ENCODE results near the gene IGF2. TPM values are rescaled to one million over a fixed set of nuclear protein-coding genes. Genes with fewer than 3 reads are reported as not detected.

The IGF2 gene
- total RNA-seq, 4 donors from 2014 or later: 1.9 to 15.5 (median 9.5) TPM

DNA sequence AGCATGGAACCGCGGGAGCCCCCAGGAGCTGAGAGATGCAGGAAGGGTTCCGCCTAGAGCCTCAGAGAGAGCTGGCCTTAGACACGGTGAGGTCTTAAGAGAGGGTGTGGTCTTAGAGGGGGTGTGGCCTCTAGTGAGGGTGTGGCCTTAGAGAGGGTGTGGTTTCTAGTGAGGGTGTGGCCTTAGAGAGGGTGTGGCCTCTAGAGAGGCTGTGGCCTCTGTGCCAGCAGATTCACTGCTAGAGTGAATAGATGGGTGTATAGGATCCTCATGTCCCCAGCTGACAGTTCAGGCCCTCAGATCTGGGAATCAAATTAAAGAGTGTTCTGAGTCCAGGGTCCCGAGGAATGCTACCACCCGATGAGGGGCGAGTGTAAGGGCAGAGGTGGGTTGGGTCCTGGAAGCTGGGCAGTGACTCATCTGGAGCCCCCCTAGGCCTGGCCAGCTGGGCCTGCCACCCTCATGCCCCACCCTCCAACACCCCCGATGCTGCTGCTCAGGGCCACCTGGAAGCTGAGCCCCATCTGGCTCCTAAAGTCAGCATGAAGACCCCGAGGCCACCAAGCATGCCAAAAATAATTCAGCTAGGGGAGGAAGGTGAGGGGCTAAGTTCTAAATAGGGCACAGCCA lies 49.5 kb downstream of the IGF2 start:
- H3K9me3 ChIP-seq: no peaks in the 10 kb centered on the region
- H3K4me3 ChIP-seq: no peak overlapping the region
- TF ChIP-seq POLR2A (IDR thresholded peaks at IDR 0.05): no peak
- TF ChIP-seq, protein P1, sequence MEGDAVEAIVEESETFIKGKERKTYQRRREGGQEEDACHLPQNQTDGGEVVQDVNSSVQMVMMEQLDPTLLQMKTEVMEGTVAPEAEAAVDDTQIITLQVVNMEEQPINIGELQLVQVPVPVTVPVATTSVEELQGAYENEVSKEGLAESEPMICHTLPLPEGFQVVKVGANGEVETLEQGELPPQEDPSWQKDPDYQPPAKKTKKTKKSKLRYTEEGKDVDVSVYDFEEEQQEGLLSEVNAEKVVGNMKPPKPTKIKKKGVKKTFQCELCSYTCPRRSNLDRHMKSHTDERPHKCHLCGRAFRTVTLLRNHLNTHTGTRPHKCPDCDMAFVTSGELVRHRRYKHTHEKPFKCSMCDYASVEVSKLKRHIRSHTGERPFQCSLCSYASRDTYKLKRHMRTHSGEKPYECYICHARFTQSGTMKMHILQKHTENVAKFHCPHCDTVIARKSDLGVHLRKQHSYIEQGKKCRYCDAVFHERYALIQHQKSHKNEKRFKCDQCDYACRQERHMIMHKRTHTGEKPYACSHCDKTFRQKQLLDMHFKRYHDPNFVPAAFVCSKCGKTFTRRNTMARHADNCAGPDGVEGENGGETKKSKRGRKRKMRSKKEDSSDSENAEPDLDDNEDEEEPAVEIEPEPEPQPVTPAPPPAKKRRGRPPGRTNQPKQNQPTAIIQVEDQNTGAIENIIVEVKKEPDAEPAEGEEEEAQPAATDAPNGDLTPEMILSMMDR (IDR thresholded peaks at IDR 0.05): no peak
- H3K27me3 ChIP-seq: no peaks in the 10 kb centered on the region
- H3K4me1 ChIP-seq: no peaks in the 10 kb centered on the region
- H3K36me3 ChIP-seq: no peaks in the 10 kb centered on the region
- DNase-seq: peak in 1 of 3 donors; percentile 34
- H3K27ac ChIP-seq: no peak overlapping the region

DNA sequence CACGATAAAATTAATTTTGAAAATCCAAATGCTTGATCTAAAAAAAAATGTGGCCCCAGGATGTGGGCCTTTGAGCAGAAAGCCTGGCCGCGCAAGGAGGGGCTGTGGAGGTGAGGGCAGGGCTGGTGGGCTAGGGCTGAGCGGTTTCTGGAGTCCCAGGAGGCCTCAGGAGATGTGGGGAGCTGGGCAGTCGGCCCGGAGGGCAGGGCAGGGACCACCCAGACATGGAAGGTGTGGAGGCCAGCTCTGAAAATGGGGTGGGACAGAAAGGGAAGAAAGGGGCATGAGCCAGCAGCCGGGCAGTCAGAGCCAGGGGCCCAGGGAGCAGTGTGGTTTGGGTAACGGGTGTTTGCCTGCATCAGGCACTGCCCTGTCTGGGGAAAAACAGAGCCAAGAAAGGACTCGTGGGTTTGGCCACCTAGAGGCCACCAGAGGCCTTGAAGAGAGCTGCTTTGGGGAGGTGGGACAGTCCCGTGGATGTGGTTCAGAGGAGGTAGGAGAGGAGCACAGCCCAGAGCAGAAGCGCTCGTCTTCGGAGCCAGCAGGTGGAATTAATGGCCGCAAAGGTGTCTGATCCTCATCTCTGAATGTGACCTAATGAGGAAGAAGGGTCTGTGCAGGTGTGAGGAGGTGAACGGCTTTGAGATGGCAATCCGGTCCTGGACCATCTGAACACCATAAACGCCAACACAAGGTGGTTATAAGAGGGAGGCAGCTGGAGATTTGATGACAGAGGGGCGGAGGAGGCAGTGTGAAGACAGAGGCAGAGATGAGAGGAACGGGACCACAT lies 50.2 kb downstream of the IGF2 start:
- Histone ChIP-seq H3K4me3 (no peak overlapping the region), H3K27me3 (no peaks in the 10 kb centered on the region), H3K36me3 (no peaks in the 10 kb centered on the region), H3K27ac (no peak overlapping the region), H3K9me3 (no peaks in the 10 kb centered on the region), H3K4me1 (no peaks in the 10 kb centered on the region)
- no peak for TF ChIP-seq POLR2A (IDR thresholded peaks at IDR 0.05)
- TF ChIP-seq, protein P1 (IDR thresholded peaks at IDR 0.05): no peak
- DNase-seq: peak in 2 of 3 donors; percentile 9 to 26

DNA sequence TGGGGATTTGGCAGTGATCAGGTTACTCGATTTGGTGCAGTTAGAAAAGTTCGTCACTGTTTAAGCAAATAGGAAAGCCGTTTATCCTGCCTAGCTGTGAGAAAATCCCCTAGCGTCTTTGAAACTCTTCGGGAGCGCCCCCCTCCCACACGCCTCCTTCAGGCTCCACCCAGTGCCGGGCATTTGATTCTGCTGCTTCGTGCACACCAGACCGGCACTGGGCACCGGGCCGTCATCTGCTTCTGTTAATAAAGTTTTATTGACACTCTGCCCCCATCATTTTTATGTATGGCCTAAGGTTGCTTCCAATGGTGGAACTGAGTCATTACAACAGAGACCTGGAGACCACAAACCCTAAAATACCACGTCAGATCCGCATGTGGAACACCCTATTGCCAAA lies 50.9 kb downstream of the IGF2 start:
- H3K4me3 ChIP-seq: no peak overlapping the region
- H3K27me3 ChIP-seq: no peaks in the 10 kb centered on the region
- no peaks in the 10 kb centered on the region for H3K4me1 ChIP-seq
- peak in 2 of 3 donors; percentile 11 to 18 for DNase-seq
- H3K36me3 ChIP-seq: no peaks in the 10 kb centered on the region
- TF ChIP-seq, protein P1 (IDR thresholded peaks at IDR 0.05): no peak
- no peak for TF ChIP-seq POLR2A (IDR thresholded peaks at IDR 0.05)
- H3K27ac ChIP-seq: no peak overlapping the region
- H3K9me3 ChIP-seq: no peaks in the 10 kb centered on the region

DNA sequence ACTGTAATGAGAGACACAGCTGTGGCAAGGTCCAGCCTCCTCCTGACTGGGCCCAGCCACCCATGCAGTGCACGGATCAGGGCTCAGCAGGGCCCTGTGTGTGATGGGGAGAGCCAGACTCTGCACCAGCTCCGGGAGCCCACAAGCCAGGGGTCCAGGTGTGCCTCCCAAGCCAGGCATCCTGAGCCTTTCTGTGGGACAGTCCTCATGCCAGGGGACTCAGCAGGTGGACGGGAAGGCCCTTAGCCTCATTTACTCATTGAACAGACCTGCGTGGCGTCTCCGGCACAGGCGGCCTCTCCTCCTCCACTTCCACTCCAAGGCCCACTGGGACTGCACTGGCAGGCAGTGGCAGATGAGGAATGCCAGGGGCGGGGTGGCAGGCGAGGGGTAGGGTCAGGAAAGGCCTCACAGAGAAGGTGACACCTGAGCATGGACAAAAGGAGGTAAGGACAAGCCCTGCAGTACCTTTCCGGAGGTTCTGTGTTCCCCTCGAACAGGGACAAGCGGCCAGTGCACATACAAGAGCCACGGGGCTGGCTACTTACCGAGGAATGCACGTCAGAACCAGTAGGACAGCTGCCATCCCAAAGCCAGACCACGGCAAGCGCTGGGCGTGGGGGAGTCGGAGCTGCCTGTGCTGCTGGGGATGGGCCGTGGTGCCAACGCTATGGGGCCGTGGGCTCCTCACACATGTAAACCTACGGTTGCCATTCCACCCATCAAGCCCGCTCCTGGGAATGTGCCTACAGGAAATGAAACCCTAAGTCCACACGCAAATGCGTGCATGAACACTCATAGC lies 52.7 kb downstream of the IGF2 start:
- DNase-seq: peak in 2 of 3 donors; percentile 14 to 24

More for the DNA sequence above, 52.7 kb downstream of the IGF2 start:
- no peaks in the 10 kb centered on the region for H3K36me3 ChIP-seq
- H3K27me3 ChIP-seq: no peaks in the 10 kb centered on the region
- no peak overlapping the region for H3K4me3 ChIP-seq
- no peak overlapping the region for H3K27ac ChIP-seq
- TF ChIP-seq, protein P1 (IDR thresholded peaks at IDR 0.05): no peak
- no peak for TF ChIP-seq POLR2A (IDR thresholded peaks at IDR 0.05)
- H3K9me3 ChIP-seq: no peaks in the 10 kb centered on the region
- no peaks in the 10 kb centered on the region for H3K4me1 ChIP-seq

All from Peyer's patch (tissue), 4 donors.